Subcutaneous abdominal adipose tissue (tissue), 5 donors: ENCODE measurements around the gene MSRB1.
"Not testable (repeated sequence)": the region's sequence is repeated elsewhere in the genome, so short reads cannot be mapped to it uniquely, and the experiment has no call there.

Source experiments
- H3K27ac ChIP-seq: one replicate; pipeline ENCODE4 v1.7.0; 2013; ENCODE audit warnings: low read depth, mild to moderate bottlenecking, inconsistent platforms, low read length, moderate library complexity
- H3K27me3 ChIP-seq, 5 donors: one replicate each; pipeline ENCODE4 v1.7.0; 2013; ENCODE audit warnings: low read length in 5 of 5, inconsistent platforms in 1 of 5; ENCODE audit not compliant: control insufficient read depth in 5 of 5, insufficient read depth in 4 of 5
- H3K36me3 ChIP-seq, 5 donors: one replicate each; pipeline ENCODE4 v1.7.0; 2013; ENCODE audit warnings: low read length in 5 of 5; ENCODE audit not compliant: control insufficient read depth in 5 of 5, insufficient read depth in 5 of 5
- H3K4me1 ChIP-seq, 5 donors: one replicate each; pipeline ENCODE4 v1.7.0; 2013; ENCODE audit warnings: low read length in 5 of 5, mild to moderate bottlenecking in 3 of 5, moderate library complexity in 1 of 5; ENCODE audit not compliant: control insufficient read depth in 5 of 5, insufficient read depth in 5 of 5
- H3K4me3 ChIP-seq, 5 donors: one replicate each; pipeline ENCODE4 v1.7.0; 2013; ENCODE audit warnings: low read length in 5 of 5, low read depth in 1 of 5
- H3K9ac ChIP-seq, 5 donors: one replicate each; pipeline ENCODE4 v1.7.0; 2013; ENCODE audit warnings: low read length in 5 of 5, mild to moderate bottlenecking in 4 of 5, moderate library complexity in 3 of 5
- H3K9me3 ChIP-seq, 5 donors: one replicate each; pipeline ENCODE4 v1.7.0; 2013; ENCODE audit warnings: low read length in 5 of 5; ENCODE audit not compliant: control insufficient read depth in 5 of 5
- donor health status: healthy.
- donor health status: healthy.
- donor health status: healthy.
- donor health status: healthy.
- donor health status: healthy.

MSRB1 gene

DNA sequence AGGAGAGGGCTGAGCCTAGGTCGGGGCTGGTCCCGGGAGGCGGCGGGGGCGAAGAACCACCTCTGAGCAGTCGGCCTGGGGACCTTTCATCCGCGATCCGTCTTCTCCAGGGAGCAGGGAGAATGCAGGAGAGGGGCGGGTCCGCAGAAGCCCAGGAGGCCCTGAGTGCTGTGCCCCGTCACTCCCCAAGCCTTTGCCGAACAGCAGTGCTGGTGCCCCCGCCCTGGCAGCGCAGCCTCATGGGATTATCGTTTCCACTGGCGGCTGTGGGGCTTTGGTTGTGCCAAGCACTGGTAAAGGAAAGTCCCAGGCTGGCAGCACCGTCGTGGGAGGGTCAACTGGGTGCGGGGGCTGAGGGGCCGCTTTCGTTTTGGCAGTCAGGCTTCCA lies 29.5 kb upstream of the MSRB1 start:
- Histone ChIP-seq H3K27me3 (peaks cover 0 to 19% (median 7%) of the 10 kb centered on the region in 5 donors), H3K4me1 (peaks cover 3 to 28% (median 25%) of the 10 kb centered on the region in 5 donors), H3K9me3 (no peaks in the 10 kb centered on the region), H3K4me3 (peak overlapping the region; percentile 64 to 92 (median 88)), H3K27ac (peak overlapping the region; percentile 91), H3K9ac (peak overlapping the region in 4 of 5 donors; percentile 87 to 93 (median 89)), H3K36me3 (peaks cover 0 to 37% (median 35%) of the 10 kb centered on the region in 5 donors)

GRCh38 chr16:1971796-1972489 lies 28.9 kb upstream of the MSRB1 start, which contains the start of gene TBL3:
TSS of gene TBL3 (plus strand) at chr16:1972053. CDS start at chr16:1972165, 112 bp downstream.
- H3K9me3 ChIP-seq: no peaks in the 10 kb centered on the region
- peaks cover 3 to 28% (median 25%) of the 10 kb centered on the region in 5 donors for H3K4me1 ChIP-seq

GRCh38 chr16:1968146-1968953 lies 25.4 kb upstream of the MSRB1 start:
- no peak overlapping the region for H3K27ac ChIP-seq
- no peak overlapping the region for H3K9ac ChIP-seq
- H3K36me3 ChIP-seq: peaks cover 0 to 4% (median 3%) of the 10 kb centered on the region in 5 donors
- peaks cover 3 to 47% (median 37%) of the 10 kb centered on the region in 5 donors for H3K4me1 ChIP-seq
- no peaks in the 10 kb centered on the region for H3K27me3 ChIP-seq
- no peak overlapping the region for H3K4me3 ChIP-seq
- H3K9me3 ChIP-seq: no peaks in the 10 kb centered on the region

More at GRCh38 chr16:1971796-1972489, 28.9 kb upstream of the MSRB1 start, which contains the start of gene TBL3:
- Histone ChIP-seq H3K4me3 (peak within 1 kb of the TSS; percentile 79 to 92 (median 88)), H3K27me3 (peaks cover 0 to 18% (median 5%) of the 10 kb centered on the region in 5 donors), H3K9ac (peak within 1 kb of the TSS; percentile 87 to 93 (median 88)), H3K36me3 (peaks cover 0 to 32% (median 30%) of the 10 kb centered on the region in 5 donors), H3K27ac (peak within 1 kb of the TSS; percentile 91)

GRCh38 chr16:1966460-1966859 lies 23.5 kb upstream of the MSRB1 start, which contains the start of gene RNF151:
TSS of gene RNF151 (plus strand) at chr16:1966856. CDS start at chr16:1966882, 26 bp downstream.
- H3K4me3 ChIP-seq: peak within 1 kb of the TSS; percentile 72 to 90 (median 81)
- H3K27me3 ChIP-seq: no peaks in the 10 kb centered on the region
- no peaks in the 10 kb centered on the region for H3K9me3 ChIP-seq
- H3K9ac ChIP-seq: peak within 1 kb of the TSS; percentile 22 to 98 (median 92)
- peak within 1 kb of the TSS; percentile 93 for H3K27ac ChIP-seq
- peaks cover 0 to 21% (median 19%) of the 10 kb centered on the region in 5 donors for H3K36me3 ChIP-seq
- H3K4me1 ChIP-seq: peaks cover 1 to 30% (median 27%) of the 10 kb centered on the region in 5 donors

GRCh38 chr16:1965396-1966001 lies 22.5 kb upstream of the MSRB1 start:
- no peaks in the 10 kb centered on the region for H3K9me3 ChIP-seq
- H3K4me3 ChIP-seq: peak overlapping the region; percentile 72 to 90 (median 81)
- peaks cover 3 to 29% (median 26%) of the 10 kb centered on the region in 5 donors for H3K4me1 ChIP-seq
- H3K36me3 ChIP-seq: peaks cover 0 to 27% (median 24%) of the 10 kb centered on the region in 5 donors
- peak overlapping the region; percentile 22 to 98 (median 92) for H3K9ac ChIP-seq
- no peaks in the 10 kb centered on the region for H3K27me3 ChIP-seq
- peak overlapping the region; percentile 93 for H3K27ac ChIP-seq

DNA sequence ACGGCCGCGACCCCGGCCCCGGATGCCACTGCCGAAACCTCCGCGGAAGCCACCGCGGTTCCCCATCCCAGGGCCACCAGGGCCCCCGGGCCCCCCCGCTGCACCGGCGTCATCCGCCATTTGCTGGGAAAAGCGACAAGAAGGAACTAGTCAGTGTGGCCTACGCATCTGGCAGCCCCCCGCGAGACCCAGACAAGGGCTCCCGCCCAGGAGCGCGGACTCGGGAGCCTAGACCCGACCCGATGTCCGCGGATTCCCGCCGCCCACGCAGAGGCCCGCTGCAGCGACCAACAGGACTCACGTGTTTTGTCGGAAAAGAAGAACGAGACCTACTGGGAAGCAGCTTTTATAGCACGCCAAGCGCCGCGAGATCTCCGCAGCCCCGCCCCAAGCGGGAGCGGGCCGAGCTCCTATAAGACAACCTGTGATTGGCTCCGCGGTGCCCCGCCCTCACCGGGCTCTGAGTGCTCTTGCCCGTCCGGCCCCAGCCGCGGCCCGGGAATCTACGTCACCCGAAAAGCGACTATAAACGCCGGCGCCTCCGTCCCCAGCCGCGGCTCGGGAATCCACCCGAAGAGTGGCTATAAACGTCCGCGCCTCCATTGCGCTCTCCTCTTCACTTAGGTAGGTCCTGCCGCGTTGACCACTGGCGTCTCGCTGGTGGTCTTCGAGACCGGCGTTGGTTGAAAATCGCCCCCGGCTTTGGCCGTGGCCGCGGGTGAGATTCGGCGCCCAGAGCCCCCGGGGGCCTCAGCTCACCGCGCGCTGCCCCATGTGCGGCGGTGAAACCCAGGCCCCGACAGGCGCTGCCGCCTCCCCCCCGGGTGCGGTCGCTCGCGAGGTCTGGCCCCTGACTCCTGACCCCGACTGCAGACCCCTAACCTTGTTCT lies 21.8 kb upstream of the MSRB1 start, which contains the start of gene RPS2:
TSS of gene RPS2 (minus strand) at position 321 of the 890 bp plus-strand sequence. CDS start at position 120, 201 bp downstream.
- Histone ChIP-seq H3K9me3 (no peaks in the 10 kb centered on the region), H3K36me3 (peaks cover 0 to 27% (median 24%) of the 10 kb centered on the region in 5 donors)

DNA sequence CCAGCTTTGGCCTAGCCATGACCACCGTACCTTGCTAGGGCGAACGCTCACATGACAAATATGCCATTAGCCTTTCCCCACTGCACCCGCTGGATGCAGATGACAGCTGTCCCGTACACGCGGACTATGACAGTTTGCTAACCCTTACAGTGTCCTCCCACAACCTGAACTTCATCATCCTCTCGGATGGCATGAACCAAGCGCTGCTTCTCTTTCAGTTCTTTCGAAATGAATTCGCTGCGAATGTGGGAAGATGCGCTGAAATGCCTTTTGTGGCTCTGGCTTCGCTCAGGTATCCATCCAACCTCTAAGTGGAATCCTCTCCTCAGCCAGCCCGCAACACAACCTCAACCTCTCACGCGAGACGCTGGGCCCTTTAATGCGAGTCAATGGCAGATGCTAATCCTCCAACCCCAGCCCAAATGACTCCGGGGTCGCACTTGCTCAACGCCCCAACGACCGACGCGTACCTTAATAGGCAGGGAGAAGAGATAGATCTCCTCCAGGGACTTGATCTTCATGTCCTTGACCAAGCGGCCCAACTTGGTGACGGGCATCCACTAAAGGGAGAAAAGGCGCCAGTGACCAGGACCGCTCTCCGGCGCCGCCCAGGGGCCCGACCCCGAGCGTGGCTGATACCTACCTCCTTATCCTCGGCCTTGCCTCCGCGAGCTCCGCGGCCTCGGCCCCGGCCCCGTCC lies 21.0 kb upstream of the MSRB1 start:
- peak overlapping the region; percentile 43 to 98 (median 90) for H3K9ac ChIP-seq
- peaks cover 0 to 27% (median 24%) of the 10 kb centered on the region in 5 donors for H3K36me3 ChIP-seq
- peak overlapping the region; percentile 80 to 90 (median 85) for H3K4me3 ChIP-seq
- H3K27me3 ChIP-seq: no peaks in the 10 kb centered on the region
- peak overlapping the region; percentile 77 for H3K27ac ChIP-seq
- H3K9me3 ChIP-seq: no peaks in the 10 kb centered on the region
- peaks cover 3 to 42% (median 39%) of the 10 kb centered on the region in 5 donors for H3K4me1 ChIP-seq

More for the DNA sequence above, 21.8 kb upstream of the MSRB1 start, which contains the start of gene RPS2:
- H3K27ac ChIP-seq: peak within 1 kb of the TSS; percentile 93
- H3K4me3 ChIP-seq: peak within 1 kb of the TSS; percentile 80 to 90 (median 85)
- H3K9ac ChIP-seq: peak within 1 kb of the TSS; percentile 43 to 98 (median 92)
- no peaks in the 10 kb centered on the region for H3K27me3 ChIP-seq
- H3K4me1 ChIP-seq: peaks cover 3 to 36% (median 33%) of the 10 kb centered on the region in 5 donors

GRCh38 chr16:1962161-1963153 lies 19.5 kb upstream of the MSRB1 start:
- H3K9ac ChIP-seq, H3K9me3 ChIP-seq, H3K27me3 ChIP-seq, H3K27ac ChIP-seq, H3K4me3 ChIP-seq: not testable (repeated sequence)
- H3K36me3 ChIP-seq: peaks cover 0 to 27% (median 24%) of the 10 kb centered on the region in 5 donors
- H3K4me1 ChIP-seq: peaks cover 3 to 47% (median 42%) of the 10 kb centered on the region in 5 donors
